GM12878 (cell line): ENCODE measurements around the gene KIF22. TPM values are rescaled to one million over a fixed set of nuclear protein-coding genes. Genes with fewer than 3 reads are reported as not detected.

Source experiments
- CBX5 ChIP-seq: sonication (generic); IDR thresholded peaks from 2 replicates; pipeline ENCODE4 v1.6.1; 2016; ENCODE audit warnings: low read depth, moderate library complexity, mild to moderate bottlenecking, inconsistent platforms
- CHD1 ChIP-seq: IDR thresholded peaks from 2 replicates; pipeline ENCODE4 v1.6.1; 2012; ENCODE audit warnings: low read depth, low read length, improper control_type of control experiment
- DPF2 ChIP-seq: fragments of 450-650 bp; IDR thresholded peaks from 2 replicates; pipeline ENCODE4 v1.6.1; 2017; ENCODE audit warnings: mild to moderate bottlenecking
- EED ChIP-seq: sonication (generic); IDR thresholded peaks from 2 replicates; pipeline ENCODE4 v1.6.1; 2016; ENCODE audit warnings: antibody characterized with exemption, low read depth
- ESRRA ChIP-seq: IDR thresholded peaks from 2 replicates; pipeline ENCODE4 v1.6.1; 2012; ENCODE audit warnings: mild to moderate bottlenecking, low read length, improper control_type of control experiment
- GATAD2B ChIP-seq: fragments of 450-650 bp; conservative IDR thresholded peaks from 2 replicates; pipeline ENCODE4 v1.6.1; 2017; ENCODE audit warnings: low read depth, mild to moderate bottlenecking, moderate library complexity
- HCFC1 ChIP-seq: fragments of 150-350 bp; IDR thresholded peaks from 2 replicates; pipeline ENCODE4 v1.6.1; 2014; ENCODE audit warnings: low read length
- HDGF ChIP-seq: fragments of 450-650 bp; IDR thresholded peaks from 2 replicates; pipeline ENCODE4 v1.6.1; 2016; ENCODE audit warnings: antibody characterized with exemption
- IRF5 ChIP-seq: fragments of 450-650 bp; IDR thresholded peaks from 2 replicates; pipeline ENCODE4 v1.6.1; 2017; ENCODE audit warnings: borderline replicate concordance
- KAT2A ChIP-seq: conservative IDR thresholded peaks from 2 replicates; pipeline ENCODE4 v1.6.1; 2011; ENCODE audit warnings: low read depth, low read length; ENCODE audit not compliant: control insufficient read depth
- MAX ChIP-seq: IDR thresholded peaks from 2 replicates; pipeline ENCODE4 v1.6.1; 2012; ENCODE audit warnings: low read depth, low read length, improper control_type of control experiment
- MEF2A ChIP-seq: IDR thresholded peaks from 2 replicates; pipeline ENCODE4 v1.6.1; 2011; ENCODE audit warnings: low read depth, mild to moderate bottlenecking, low read length, moderate library complexity; ENCODE audit not compliant: insufficient read depth
- NBN ChIP-seq: fragments of 450-650 bp; IDR thresholded peaks from 2 replicates; pipeline ENCODE4 v1.6.1; 2016
- NFIC ChIP-seq: IDR thresholded peaks from 2 replicates; pipeline ENCODE4 v1.6.1; 2012; ENCODE audit warnings: low read depth, mild to moderate bottlenecking, inconsistent platforms, low read length, moderate library complexity
- NFYA ChIP-seq: IDR thresholded peaks from 2 replicates; pipeline ENCODE4 v1.6.1; 2011; ENCODE audit warnings: low read depth, mild to moderate bottlenecking, low read length, improper control_type of control experiment, borderline replicate concordance
- PML ChIP-seq: IDR thresholded peaks from 2 replicates; pipeline ENCODE4 v1.6.1; 2012; ENCODE audit warnings: low read length, inconsistent platforms
- POLR2A ChIP-seq: IDR thresholded peaks from 2 replicates; pipeline ENCODE4 v1.6.1; 2011; ENCODE audit warnings: low read depth, mild to moderate bottlenecking, low read length
- POLR2AphosphoS5 ChIP-seq: IDR thresholded peaks from 2 replicates; pipeline ENCODE4 v1.6.1; 2011; ENCODE audit warnings: mild to moderate bottlenecking, low read length, inconsistent platforms
- RELA ChIP-seq: fragments of 450-650 bp; IDR thresholded peaks from 2 replicates; pipeline ENCODE4 v1.8.0; 2014; ENCODE audit warnings: borderline replicate concordance; ENCODE audit not compliant: partially characterized antibody
- RELB ChIP-seq: fragments of 450-650 bp; IDR thresholded peaks from 2 replicates; pipeline ENCODE4 v1.6.1; 2017; ENCODE audit warnings: low read depth, mild to moderate bottlenecking, moderate library complexity
- RFX5 ChIP-seq: IDR thresholded peaks from 2 replicates; pipeline ENCODE4 v1.6.1; 2011; ENCODE audit warnings: low read depth, low read length, improper control_type of control experiment
- TARDBP ChIP-seq: IDR thresholded peaks from 2 replicates; pipeline ENCODE4 v1.6.1; 2016; ENCODE audit warnings: borderline replicate concordance
- USF1 ChIP-seq: IDR thresholded peaks from 2 replicates; pipeline ENCODE4 v1.6.1; 2011; ENCODE audit warnings: borderline replicate concordance, low read depth, mild to moderate bottlenecking, moderate library complexity, mixed read lengths, low read length; ENCODE audit not compliant: insufficient read depth; ENCODE audit errors: extremely low read length
- ZNF217 ChIP-seq: fragments of 450-650 bp; IDR thresholded peaks from 2 replicates; pipeline ENCODE4 v1.6.1; 2017; ENCODE audit warnings: antibody characterized with exemption, mild to moderate bottlenecking
- ZNF687 ChIP-seq: fragments of 450-650 bp; IDR thresholded peaks from 2 replicates; pipeline ENCODE4 v1.6.1; 2017; ENCODE audit warnings: mild to moderate bottlenecking, moderate library complexity
- polyA plus RNA-seq, 11 experiments: library from polyadenylated mRNA; depleted of rRNA in 4 of 11; unstranded in 6 of 11; stranded (reverse) in 5 of 11; fragments of >200 nt; fragmentation: Nextera tagmentation in 4 of 11; fragmentation: Illumina TruSeq in 1 of 11; extraction: Ambion mirVana in 4 of 11; extraction: Trizol in 1 of 11; gene quantifications; 1 replicate in 1 of 11; 2 replicates in 10 of 11; pipeline versions ENCODE4 v1.2.1 to v1.2.3, GENCODE V29; 2011 to 2016; ENCODE audit warnings: inconsistent platforms in 2 of 11, missing spikeins in 2 of 11, low read depth in 1 of 11
- total RNA-seq, 4 experiments: library from RNA; depleted of rRNA in 3 of 4; stranded (reverse); fragments of >200 nt in 3 of 4; fragmentation: Illumina TruSeq in 1 of 4; extraction: Trizol in 1 of 4; gene quantifications; 2 replicates each; pipeline versions ENCODE4 v1.2.1 to v1.2.3, GENCODE V29; 2013 to 2021

The KIF22 gene
- total and polyA plus RNA-seq, 10 of the 15 experiments (the other 5 are each of a cell fraction or from before 2014, with no cell fraction given), result 7.6 to 158 (median 132) TPM

GRCh38 chr16:29811170-29811895, 20.8 kb downstream of the KIF22 start (continued):
- TF ChIP-seq ZNF687 (no peak), MAX (0 out of 2 replicates have a peak, but pooled peaks have one; percentile 25), CBX5 (no peak), ESRRA (no peak), TARDBP (no peak), POLR2AphosphoS5 (peak; percentile 72), RFX5 (no peak; the same call in 1 of the 2 replicates), HDGF (no peak), GATAD2B (peak; percentile 48), ZNF217 (no peak), RELB (peak; percentile 91; the same call in 1 of the 2 replicates), RELA (peak; percentile 51), NFYA (no peak), NFIC (no peak), CHD1 (no peak), IRF5 (no peak), MEF2A (peak; percentile 81), USF1 (no peak), POLR2A (peak; percentile 85), DPF2 (peak; percentile 57), EED (peak; percentile 92), PML (no peak), NBN (peak; percentile 47; the same call in 1 of the 2 replicates), HCFC1 (no peak), KAT2A (no peak)
